CD8-positive, alpha-beta memory T cell (primary cell): ENCODE measurements around the gene HAT1. TPM values are rescaled to one million over a fixed set of nuclear protein-coding genes. Genes with fewer than 3 reads are reported as not detected.

Experiments
- CTCF ChIA-PET: fragments of 350-600 bp; sonication (Branson Sonifier 250); formaldehyde crosslinking; loops from one replicate; lab custom pipeline; 2021; ENCODE audit warnings: antibody characterized with exemption; lab: Charles Lee
- POLR2A ChIA-PET: fragments of 350-600 bp; sonication (Branson Sonifier 250); formaldehyde crosslinking; loops from one replicate; lab custom pipeline; 2021; ENCODE audit warnings: antibody characterized with exemption; lab: Charles Lee
- DNase-seq, 5 donors: peaks; one replicate each; pipeline versions ENCODE4 v3.0.0 to v3.0.0-alpha.2; 2020 to 2022; ENCODE audit warnings: mixed read lengths in 1 of 5
- H3K27ac ChIP-seq: one replicate; pipeline ENCODE4 v1.7.0; 2013; ENCODE audit warnings: low read depth, mild to moderate bottlenecking, low read length, moderate library complexity
- H3K27me3 ChIP-seq: 2 replicates; pipeline ENCODE4 v1.7.0; 2013; ENCODE audit warnings: low read length, mild to moderate bottlenecking; ENCODE audit not compliant: insufficient read depth, poor library complexity, severe bottlenecking
- H3K36me3 ChIP-seq: 2 replicates; pipeline ENCODE4 v1.7.0; 2013; ENCODE audit warnings: mild to moderate bottlenecking, low read length, moderate library complexity; ENCODE audit not compliant: insufficient read depth
- H3K4me1 ChIP-seq: 2 replicates; pipeline ENCODE4 v1.7.0; 2013; ENCODE audit warnings: mild to moderate bottlenecking, low read length, moderate library complexity; ENCODE audit not compliant: insufficient read depth
- H3K4me3 ChIP-seq: 2 replicates; pipeline ENCODE4 v1.7.0; 2013; ENCODE audit warnings: mild to moderate bottlenecking, low read length
- H3K9me3 ChIP-seq: 2 replicates; pipeline ENCODE4 v1.7.0; 2013; ENCODE audit warnings: mild to moderate bottlenecking, low read length
- H3K27ac Mint-ChIP-seq, 8 donors: one replicate each; pipeline ENCODE4 v1.8.0; 2020 to 2021; ENCODE audit warnings: mixed read lengths in 8 of 8, mild to moderate bottlenecking in 6 of 8, inconsistent platforms in 3 of 8, moderate library complexity in 3 of 8
- H3K27me3 Mint-ChIP-seq, 2 donors: one replicate each; pipeline ENCODE4 v1.8.0; 2020 to 2021; ENCODE audit warnings: mixed read lengths in 2 of 2, mild to moderate bottlenecking in 1 of 2, moderate library complexity in 1 of 2
- H3K36me3 Mint-ChIP-seq, 3 donors: one replicate each; pipeline ENCODE4 v1.8.0; 2020 to 2021; ENCODE audit warnings: mixed read lengths in 3 of 3, inconsistent platforms in 1 of 3, mild to moderate bottlenecking in 1 of 3
- H3K4me1 Mint-ChIP-seq, 3 donors: one replicate each; pipeline ENCODE4 v1.8.0; 2020 to 2021; ENCODE audit warnings: mixed read lengths in 3 of 3, inconsistent platforms in 1 of 3, mild to moderate bottlenecking in 1 of 3
- H3K4me3 Mint-ChIP-seq, 7 donors: one replicate each; pipeline ENCODE4 v1.8.0; 2020 to 2021; ENCODE audit warnings: mixed read lengths in 7 of 7, mild to moderate bottlenecking in 6 of 7, moderate library complexity in 4 of 7, inconsistent platforms in 2 of 7
- H3K9me3 Mint-ChIP-seq, 5 donors: one replicate each; pipeline ENCODE4 v1.8.0; 2020 to 2022; ENCODE audit warnings: mixed read lengths in 5 of 5, mild to moderate bottlenecking in 3 of 5, moderate library complexity in 2 of 5, inconsistent platforms in 1 of 5
- polyA plus RNA-seq: library from polyadenylated mRNA; unstranded; fragments of 300-500 nt; fragmentation: Illumina TruSeq; gene quantifications from one replicate; pipeline ENCODE4 v1.2.3, GENCODE V29; 2021
- total RNA-seq, 2 experiments: library from RNA; stranded (reverse); gene quantifications; one replicate each; pipeline ENCODE4 v1.2.3, GENCODE V29; 2021

Gene HAT1
- total and polyA plus RNA-seq, 3 experiments from 2014 or later, result 65.6 to 88.7 (median 85.1) TPM

- H3K27me3 Mint-ChIP-seq, result no peaks in the 10 kb centered on the region
- POLR2A ChIA-PET, result no interaction called here
These were observed 38.9 kb upstream of the HAT1 start for GRCh38 chr2:171883275-171883893.

GRCh38 chr2:171889333-171889732 lies 32.9 kb upstream of the HAT1 start:
- H3K27me3 ChIP-seq, result no peaks in the 10 kb centered on the region
- peaks cover 0 to 36% (median 15%) of the 10 kb centered on the region in 3 donors for H3K36me3 Mint-ChIP-seq
- H3K4me3 Mint-ChIP-seq, result no peak overlapping the region
- no peaks in the 10 kb centered on the region for H3K9me3 Mint-ChIP-seq
- H3K27ac Mint-ChIP-seq, result no peak overlapping the region
- H3K27ac ChIP-seq, result no peak overlapping the region
- no peaks in the 10 kb centered on the region for H3K27me3 Mint-ChIP-seq
- H3K9me3 ChIP-seq, result no peaks in the 10 kb centered on the region
- H3K4me3 ChIP-seq, result no peak overlapping the region
- H3K4me1 ChIP-seq, result peaks cover 11% of the 10 kb centered on the region
- POLR2A ChIA-PET, result no interaction called here
- H3K36me3 ChIP-seq, result no peaks in the 10 kb centered on the region
- DNase-seq, result no peak
- H3K4me1 Mint-ChIP-seq, result peaks cover 41 to 61% (median 54%) of the 10 kb centered on the region in 3 donors
- CTCF ChIA-PET, result no interaction called here

More at GRCh38 chr2:171883275-171883893, 38.9 kb upstream of the HAT1 start:
- no peak overlapping the region for H3K4me3 Mint-ChIP-seq
- H3K9me3 Mint-ChIP-seq, result no peaks in the 10 kb centered on the region
- H3K4me1 Mint-ChIP-seq, result peaks cover 17 to 47% (median 46%) of the 10 kb centered on the region in 3 donors
- H3K27ac ChIP-seq, result no peak overlapping the region
- H3K4me1 ChIP-seq, result no peaks in the 10 kb centered on the region
- H3K27me3 ChIP-seq, result no peaks in the 10 kb centered on the region
- no peak overlapping the region for H3K4me3 ChIP-seq
- DNase-seq, result no peak
- peaks cover 0 to 11% (median 2%) of the 10 kb centered on the region in 3 donors for H3K36me3 Mint-ChIP-seq
- peak overlapping the region in 3 of 8 donors; percentile 40 to 75 (median 70) for H3K27ac Mint-ChIP-seq
- no peaks in the 10 kb centered on the region for H3K9me3 ChIP-seq
- no peaks in the 10 kb centered on the region for H3K36me3 ChIP-seq
- CTCF ChIA-PET, result interaction anchor here (0.9 kb wide), 1 partner anchor 102 kb away, joined by 3 read pairs; no protein-coding TSS in a partner anchor

DNA sequence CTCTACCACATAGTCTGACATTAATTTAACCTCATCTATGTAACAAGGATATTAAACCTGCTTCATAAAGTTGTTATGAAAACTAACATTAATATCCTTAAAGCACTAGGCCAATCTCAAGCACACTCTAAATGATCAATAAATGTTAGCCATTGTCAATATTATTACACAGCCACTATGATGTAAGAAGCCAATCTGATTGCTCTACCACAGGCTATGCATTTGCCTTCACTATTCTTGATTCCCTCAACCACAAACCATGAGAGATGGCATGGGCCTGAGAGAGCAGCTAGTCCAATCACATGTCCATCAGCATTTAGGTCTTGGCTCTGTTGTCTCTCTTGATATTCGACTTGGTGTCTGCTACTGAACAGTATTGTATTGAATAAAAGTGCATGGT lies 32.5 kb upstream of the HAT1 start:
- H3K27ac Mint-ChIP-seq, result no peak overlapping the region
- no peak for DNase-seq
- H3K36me3 ChIP-seq, result no peaks in the 10 kb centered on the region
- no peaks in the 10 kb centered on the region for H3K27me3 Mint-ChIP-seq
- H3K27ac ChIP-seq, result no peak overlapping the region
- peaks cover 15% of the 10 kb centered on the region for H3K4me1 ChIP-seq
- no peak overlapping the region for H3K4me3 Mint-ChIP-seq
- peaks cover 0 to 37% (median 15%) of the 10 kb centered on the region in 3 donors for H3K36me3 Mint-ChIP-seq
- H3K9me3 ChIP-seq, result no peaks in the 10 kb centered on the region
- no peaks in the 10 kb centered on the region for H3K9me3 Mint-ChIP-seq
- no peak overlapping the region for H3K4me3 ChIP-seq
- peaks cover 44 to 66% (median 59%) of the 10 kb centered on the region in 3 donors for H3K4me1 Mint-ChIP-seq
- CTCF ChIA-PET, result no interaction called here
- no peaks in the 10 kb centered on the region for H3K27me3 ChIP-seq
- POLR2A ChIA-PET, result no interaction called here

- Mint-ChIP-seq H3K27ac (peak overlapping the region; percentile 25 to 97 (median 86)), H3K9me3 (peaks cover 0 to 2% (median 0%) of the 10 kb centered on the region in 5 donors), H3K4me3 (peak overlapping the region; percentile 94 to 99 (median 97)), H3K27me3 (peaks cover 6 to 8% of the 10 kb centered on the region in 2 donors), H3K4me1 (peaks cover 41 to 56% (median 52%) of the 10 kb centered on the region in 3 donors), H3K36me3 (peaks cover 0 to 29% (median 15%) of the 10 kb centered on the region in 3 donors)
- ChIA-PET POLR2A (interaction anchor here (0.6 to 2.3 kb wide), 2 partner anchors 29 to 31 kb away, joined by 4 to 13 read pairs; partner anchors contain the start of gene HAT1), CTCF (no interaction called here)
- peak overlapping the region; percentile 97 for H3K4me3 ChIP-seq
- H3K9me3 ChIP-seq, result no peaks in the 10 kb centered on the region
- peaks cover 17% of the 10 kb centered on the region for H3K4me1 ChIP-seq
- no peaks in the 10 kb centered on the region for H3K36me3 ChIP-seq
- DNase-seq, result no peak
- H3K27ac ChIP-seq, result peak overlapping the region; percentile 62
- H3K27me3 ChIP-seq, result no peaks in the 10 kb centered on the region
These were observed 29.0 kb upstream of the HAT1 start for GRCh38 chr2:171893196-171893823.

GRCh38 chr2:171893824-171894611 lies 28.2 kb upstream of the HAT1 start, which contains the start of gene SLC25A12:
Gene SLC25A12, minus strand, starts transcription at chr2:171894244. Its CDS starts 30 bp downstream, at chr2:171894214.
- Mint-ChIP-seq H3K27ac (peak within 1 kb of the TSS; percentile 25 to 97 (median 90)), H3K4me3 (peak within 1 kb of the TSS; percentile 94 to 99 (median 97)), H3K9me3 (peaks cover 0 to 2% (median 0%) of the 10 kb centered on the region in 5 donors), H3K4me1 (peaks cover 40 to 54% (median 50%) of the 10 kb centered on the region in 3 donors), H3K27me3 (peaks cover 6 to 8% of the 10 kb centered on the region in 2 donors), H3K36me3 (peaks cover 0 to 28% (median 13%) of the 10 kb centered on the region in 3 donors)
- Histone ChIP-seq H3K4me1 (peaks cover 17% of the 10 kb centered on the region), H3K27me3 (no peaks in the 10 kb centered on the region), H3K9me3 (no peaks in the 10 kb centered on the region), H3K4me3 (peak within 1 kb of the TSS; percentile 97), H3K36me3 (no peaks in the 10 kb centered on the region), H3K27ac (peak within 1 kb of the TSS; percentile 62)
- CTCF ChIA-PET, result no interaction called here
- POLR2A ChIA-PET, result interaction anchor here (0.6 to 2.3 kb wide), 2 partner anchors 28 to 30 kb away, joined by 4 to 13 read pairs; partner anchors contain the start of gene HAT1
- DNase-seq, result peak; percentile 51 to 73 (median 62)

DNA sequence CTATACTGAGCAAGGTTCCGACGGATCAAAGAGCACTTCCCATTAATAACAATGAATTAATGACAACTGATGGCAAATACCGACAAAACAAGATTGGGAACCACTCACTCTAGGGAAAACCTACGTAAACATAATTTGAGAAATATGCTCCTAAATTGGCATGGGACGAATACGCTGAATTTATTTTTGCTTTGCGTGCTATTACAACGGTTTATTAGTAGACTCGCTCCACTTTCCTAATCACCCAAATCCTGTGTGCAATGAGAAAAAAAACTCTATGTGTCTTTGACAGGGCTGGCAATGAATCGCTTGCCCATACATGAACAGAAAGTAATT lies 27.7 kb upstream of the HAT1 start:
- Mint-ChIP-seq H3K27ac (peak overlapping the region; percentile 15 to 93 (median 78)), H3K9me3 (peaks cover 0 to 2% (median 0%) of the 10 kb centered on the region in 5 donors), H3K36me3 (peaks cover 0 to 26% (median 10%) of the 10 kb centered on the region in 3 donors), H3K27me3 (peaks cover 6 to 8% of the 10 kb centered on the region in 2 donors), H3K4me1 (peaks cover 35 to 48% (median 45%) of the 10 kb centered on the region in 3 donors), H3K4me3 (peak overlapping the region; percentile 94 to 99 (median 97))
- DNase-seq, result no peak
- H3K27ac ChIP-seq, result peak overlapping the region; percentile 62
- peaks cover 17% of the 10 kb centered on the region for H3K4me1 ChIP-seq
- H3K4me3 ChIP-seq, result peak overlapping the region; percentile 97
- CTCF ChIA-PET, result interaction anchor here (0.6 to 1.2 kb wide), 2 partner anchors 23 to 41 kb away, joined by 3 read pairs; no protein-coding TSS in a partner anchor
- no peaks in the 10 kb centered on the region for H3K36me3 ChIP-seq
- H3K9me3 ChIP-seq, result no peaks in the 10 kb centered on the region
- POLR2A ChIA-PET, result interaction anchor here (2.3 kb wide), 1 partner anchor 28 kb away, joined by 13 read pairs; the partner anchor contains the start of gene HAT1
- no peaks in the 10 kb centered on the region for H3K27me3 ChIP-seq

- peaks cover 0 to 2% (median 0%) of the 10 kb centered on the region in 5 donors for H3K9me3 Mint-ChIP-seq
- H3K36me3 Mint-ChIP-seq, result peaks cover 0 to 15% (median 5%) of the 10 kb centered on the region in 3 donors
- H3K36me3 ChIP-seq, result no peaks in the 10 kb centered on the region
- H3K27ac ChIP-seq, result no peak overlapping the region
- H3K4me1 ChIP-seq, result peaks cover 17% of the 10 kb centered on the region
- H3K27me3 Mint-ChIP-seq, result peaks cover 6 to 8% of the 10 kb centered on the region in 2 donors
- no peaks in the 10 kb centered on the region for H3K9me3 ChIP-seq
- POLR2A ChIA-PET, result no interaction called here
- CTCF ChIA-PET, result interaction anchor here (0.8 to 1.2 kb wide), 2 partner anchors 22 to 75 kb away, joined by 3 read pairs; no protein-coding TSS in a partner anchor
- H3K4me3 ChIP-seq, result no peak overlapping the region
- no peak overlapping the region for H3K27ac Mint-ChIP-seq
- peaks cover 31 to 37% (median 34%) of the 10 kb centered on the region in 3 donors for H3K4me1 Mint-ChIP-seq
- peak overlapping the region in 2 of 7 donors; percentile 24 to 95 for H3K4me3 Mint-ChIP-seq
- H3K27me3 ChIP-seq, result no peaks in the 10 kb centered on the region
- no peak for DNase-seq
These were observed 26.5 kb upstream of the HAT1 start for GRCh38 chr2:171895786-171896185.
